H1 (cell line): ENCODE data around the gene ESPNL. TPM values are rescaled to one million over a fixed set of nuclear protein-coding genes. Genes with fewer than 3 reads are reported as not detected.
A peak's percentile ranks its signal among the peaks of the same experiment; 100 is the strongest.

Experiments
- CTCF ChIA-PET: fragments of 300-600 bp; sonication (Branson Sonifier 250); formaldehyde crosslinking; loops from one replicate; lab custom pipeline; 2021; ENCODE audit not compliant: partially characterized antibody; lab: Charles Lee
- POLR2A ChIA-PET: fragments of 300-600 bp; sonication (Branson Sonifier 250); formaldehyde crosslinking; loops from one replicate; lab custom pipeline; 2021; ENCODE audit warnings: inconsistent platforms; ENCODE audit not compliant: partially characterized antibody; lab: Charles Lee
- DNase-seq, 2 experiments: peaks; one replicate each; pipeline versions ENCODE4 v3.0.0 to v3.0.0-alpha.2; 2010 to 2022; ENCODE audit warnings: low spot score in 2 of 2, low read depth in 1 of 2, mixed read lengths in 1 of 2
- FAIRE-seq: peaks from 2 replicates; lab custom pipeline; 2011; peaks lifted over from hg19 to GRCh38; lab: Jason Lieb, UNC
- H2AFZ ChIP-seq: 2 replicates; pipeline ENCODE4 v1.8.1; 2012; ENCODE audit warnings: low read length, inconsistent platforms
- H2AK5ac ChIP-seq: 2 replicates; pipeline ENCODE4 v1.6.1; 2013; ENCODE audit warnings: low read depth, low read length
- H2BK120ac ChIP-seq: replicated peaks from 2 replicates; pipeline ENCODE3; 2013; ENCODE audit warnings: low read depth, low read length, inconsistent platforms
- H2BK12ac ChIP-seq: 2 replicates; pipeline ENCODE4 v1.6.1; 2013; ENCODE audit warnings: low read depth, low read length
- H2BK15ac ChIP-seq: 2 replicates; pipeline ENCODE4 v1.6.1; 2013; ENCODE audit warnings: low read length
- H2BK20ac ChIP-seq: 2 replicates; pipeline ENCODE4 v1.6.1; 2013; ENCODE audit warnings: low read length
- H2BK5ac ChIP-seq: 2 replicates; pipeline ENCODE4 v1.6.1; 2013; ENCODE audit warnings: low read depth, low read length
- H3K14ac ChIP-seq: 2 replicates; pipeline ENCODE4 v1.6.1; 2013; ENCODE audit warnings: inconsistent platforms; ENCODE audit not compliant: insufficient read length
- H3K18ac ChIP-seq: 2 replicates; pipeline ENCODE4 v1.6.1; 2013; ENCODE audit warnings: low read length; ENCODE audit errors: extremely low read depth
- H3K23ac ChIP-seq: 2 replicates; pipeline ENCODE4 v1.6.1; 2013; ENCODE audit warnings: inconsistent platforms; ENCODE audit not compliant: insufficient read length
- H3K23me2 ChIP-seq: 2 replicates; pipeline ENCODE4 v1.6.1; 2013; ENCODE audit warnings: low read depth, low read length
- H3K27ac ChIP-seq: 2 replicates; pipeline ENCODE4 v1.6.1; 2011; ENCODE audit warnings: low read depth, low read length, inconsistent platforms
- H3K27me3 ChIP-seq, 4 experiments: replicated peaks in 1 of 4; 1 replicate in 1 of 4; 2 replicates in 3 of 4; pipeline versions ENCODE4 v1.6.1 to v1.8.1; 2011 to 2013; ENCODE audit warnings: low read length in 3 of 4, mild to moderate bottlenecking in 3 of 4, inconsistent platforms in 2 of 4, mixed read lengths in 2 of 4, moderate library complexity in 1 of 4; ENCODE audit not compliant: control insufficient read depth in 3 of 4, insufficient read depth in 3 of 4; ENCODE audit errors: extremely low read depth in 1 of 4
- H3K36me3 ChIP-seq, 4 experiments: 2 replicates each; pipeline versions ENCODE4 v1.6.1 to v1.8.1; 2011 to 2013; ENCODE audit warnings: mild to moderate bottlenecking in 4 of 4, low read length in 3 of 4, moderate library complexity in 2 of 4, control low read depth in 1 of 4, inconsistent platforms in 1 of 4; ENCODE audit not compliant: insufficient read depth in 4 of 4, control insufficient read depth in 2 of 4
- H3K4ac ChIP-seq: replicated peaks from 2 replicates; pipeline ENCODE3; 2013; ENCODE audit warnings: low read length, low read depth, mixed read lengths, inconsistent platforms; ENCODE audit not compliant: insufficient read length
- H3K4me1 ChIP-seq, 4 experiments: replicated peaks in 1 of 4; 1 replicate in 1 of 4; 2 replicates in 3 of 4; pipeline versions ENCODE4 v1.6.1 to v1.8.1; 2011 to 2013; ENCODE audit warnings: low read length in 3 of 4, inconsistent platforms in 2 of 4, mixed read lengths in 1 of 4; ENCODE audit not compliant: insufficient read depth in 4 of 4, control insufficient read depth in 3 of 4
- H3K4me2 ChIP-seq, 2 experiments: 2 replicates each; pipeline versions ENCODE4 v1.6.1 to v1.8.1; 2011 to 2013; ENCODE audit warnings: low read depth in 2 of 2, low read length in 2 of 2, control low read depth in 1 of 2, inconsistent platforms in 1 of 2, mild to moderate bottlenecking in 1 of 2; ENCODE audit not compliant: insufficient read depth in 1 of 2
- H3K4me3 ChIP-seq, 4 experiments: fragments of 200-600, 300-600 bp in 1 of 4; sonication (generic), shearing (Covaris generic), sonication (Bioruptor Twin) in 1 of 4; 2 replicates each; pipeline versions ENCODE4 v1.5.1 to v1.8.1; 2011 to 2016; ENCODE audit warnings: low read length in 4 of 4, low read depth in 3 of 4, control low read depth in 2 of 4, inconsistent platforms in 2 of 4, mild to moderate bottlenecking in 2 of 4, mixed read lengths in 1 of 4, moderate library complexity in 1 of 4; ENCODE audit not compliant: insufficient read depth in 2 of 4; ENCODE audit errors: extremely low read depth in 1 of 4
- H3K56ac ChIP-seq: replicated peaks from 2 replicates; pipeline ENCODE3; 2013; ENCODE audit warnings: low read depth, mild to moderate bottlenecking, mixed read lengths, low read length, inconsistent platforms; ENCODE audit not compliant: insufficient read length
- H3K79me1 ChIP-seq: 2 replicates; pipeline ENCODE4 v1.6.1; 2013; ENCODE audit warnings: low read depth, low read length, control low read depth
- H3K79me2 ChIP-seq, 2 experiments: 2 replicates each; pipeline versions ENCODE4 v1.6.1 to v1.8.1; 2012 to 2013; ENCODE audit warnings: low read length in 2 of 2, mild to moderate bottlenecking in 2 of 2, inconsistent platforms in 1 of 2; ENCODE audit not compliant: insufficient read depth in 2 of 2, control insufficient read depth in 1 of 2
- H3K9ac ChIP-seq, 4 experiments: replicated peaks in 1 of 4; 1 replicate in 1 of 4; 2 replicates in 3 of 4; pipeline versions ENCODE4 v1.6.1 to v1.8.1; 2011 to 2013; ENCODE audit warnings: low read depth in 3 of 4, low read length in 3 of 4, control low read depth in 2 of 4, mild to moderate bottlenecking in 2 of 4, moderate library complexity in 2 of 4, inconsistent platforms in 1 of 4; ENCODE audit errors: extremely low read depth in 1 of 4
- H3K9me3 ChIP-seq, 2 experiments: 2 replicates each; pipeline versions ENCODE4 v1.6.1 to v1.8.1; 2012 to 2013; ENCODE audit warnings: mild to moderate bottlenecking in 2 of 2, moderate library complexity in 2 of 2, control low read depth in 1 of 2, inconsistent platforms in 1 of 2, low read depth in 1 of 2, low read length in 1 of 2, mixed read lengths in 1 of 2; ENCODE audit not compliant: insufficient read depth in 2 of 2
- H4K20me1 ChIP-seq, 2 experiments: replicated peaks in 1 of 2; 2 replicates each; pipeline versions ENCODE3 to v1.8.1; 2011 to 2013; ENCODE audit warnings: inconsistent platforms in 2 of 2, low read length in 2 of 2, mild to moderate bottlenecking in 1 of 2; ENCODE audit not compliant: insufficient read depth in 2 of 2, control insufficient read depth in 1 of 2
- H4K5ac ChIP-seq: 2 replicates; pipeline ENCODE4 v1.6.1; 2013; ENCODE audit warnings: low read length, low read depth, mixed read lengths, inconsistent platforms; ENCODE audit not compliant: insufficient read length
- H4K8ac ChIP-seq: 2 replicates; pipeline ENCODE4 v1.8.0; 2013; ENCODE audit warnings: mild to moderate bottlenecking, moderate library complexity, low read length, inconsistent platforms; ENCODE audit not compliant: insufficient read depth; ENCODE audit errors: extremely low read depth
- H4K91ac ChIP-seq: replicated peaks from 2 replicates; pipeline ENCODE3; 2013; ENCODE audit warnings: low read length, mixed read lengths, inconsistent platforms; ENCODE audit not compliant: insufficient read length
- CBX5 ChIP-seq: fragments of 300-800, 300-1000 bp; sonication (generic); IDR thresholded peaks from 2 replicates; pipeline ENCODE4 v1.7.1; 2016; ENCODE audit warnings: antibody characterized with exemption, low read length, low read depth
- CHD1 ChIP-seq: IDR thresholded peaks from 2 replicates; pipeline ENCODE4 v1.6.1; 2012; ENCODE audit warnings: low read depth, low read length, improper control_type of control experiment
- CHD2 ChIP-seq: IDR thresholded peaks from 2 replicates; pipeline ENCODE4 v1.6.1; 2012; ENCODE audit warnings: low read length, improper control_type of control experiment
- EGR1 ChIP-seq: IDR thresholded peaks from 2 replicates; pipeline ENCODE4 v1.6.1; 2011; ENCODE audit warnings: low read depth, low read length, borderline replicate concordance
- RXRA ChIP-seq: IDR thresholded peaks from 2 replicates; pipeline ENCODE4 v1.6.1; 2011; ENCODE audit warnings: low read depth, mild to moderate bottlenecking, low read length, moderate library complexity; ENCODE audit not compliant: insufficient read depth
- SP2 ChIP-seq: IDR thresholded peaks from 2 replicates; pipeline ENCODE4 v1.6.1; 2012; ENCODE audit warnings: mild to moderate bottlenecking, low read length, inconsistent platforms
- TCF12 ChIP-seq: IDR thresholded peaks from 2 replicates; pipeline ENCODE4 v1.6.1; 2011; ENCODE audit warnings: low read depth, mild to moderate bottlenecking, low read length
- WGBS, 2 experiments: shearing (Covaris generic) in 1 of 2; methylation state at CpG; one replicate each; pipeline versions ENCODE4 v1.1.6 to v1.1.7; 2013 to 2015; ENCODE audit warnings: low lambda C conversion rate in 2 of 2, mixed read lengths in 2 of 2, inconsistent platforms in 1 of 2, low coverage in 1 of 2, missing lambda C conversion rate in 1 of 2; ENCODE audit not compliant: insufficient replicate concordance in 2 of 2, insufficient coverage in 1 of 2, insufficient read length in 1 of 2; ENCODE audit errors: extremely low coverage in 1 of 2, missing lambda C conversion rate in 1 of 2; 5-methylcytosine and 5-hydroxymethylcytosine counted together
- polyA plus RNA-seq, 7 experiments: library from polyadenylated mRNA; depleted of rRNA in 3 of 7; stranded (reverse) in 5 of 7; unstranded in 2 of 7; fragments of >200 nt in 5 of 7; fragments of 200-250 nt in 2 of 7; gene quantifications; 1 replicate in 5 of 7; 2 replicates in 1 of 7; 4 replicates in 1 of 7; pipeline versions ENCODE4 v1.2.1 to v1.2.3, GENCODE V29; 2011 to 2013; ENCODE audit warnings: missing spikeins in 2 of 7, mixed read lengths in 2 of 7
- total RNA-seq: library from RNA; stranded (reverse); fragmentation: NEBNext Ultra II Directional; extraction: Animal tissue kit (Norgen Biotek cat#: 25700); gene quantifications from 2 replicates; pipeline ENCODE4 v1.2.1, GENCODE V29; 2021
- TF ChIP-seq, protein P1 (sequence below): IDR thresholded peaks from 2 replicates; pipeline ENCODE4 v1.6.1; 2011; ENCODE audit warnings: low read depth, mild to moderate bottlenecking, low read length; ENCODE audit not compliant: insufficient read depth

ESPNL gene
- total and polyA plus RNA-seq, 2 of the 8 experiments (the other 6 are each of a cell fraction or from before 2014, with no cell fraction given), result 0.68 to 1.3 TPM

DNA sequence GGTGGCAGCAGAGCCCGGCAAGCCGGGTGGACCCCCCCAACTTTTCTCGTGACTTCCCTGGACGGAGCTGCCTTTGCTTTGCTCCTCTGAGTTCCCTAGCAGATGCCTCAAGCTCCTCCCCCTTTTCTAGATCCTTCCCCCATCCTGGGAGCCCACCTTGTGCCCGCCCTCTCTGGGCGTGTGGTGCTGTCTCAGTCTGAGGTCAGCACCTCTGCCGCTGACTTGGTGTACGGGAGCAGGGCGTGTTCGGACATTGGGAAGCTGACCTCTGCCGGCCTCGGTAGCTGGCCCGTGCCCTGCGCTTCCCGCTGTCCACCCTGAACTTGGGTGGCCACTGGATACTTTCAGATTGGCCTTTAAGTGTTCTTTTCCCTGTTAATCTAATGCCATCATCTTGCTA, 19.6 kb upstream of the ESPNL start:
- Histone ChIP-seq H3K23me2 (no peaks in the 10 kb centered on the region), H3K9ac (no peak overlapping the region), H2BK120ac (no peak overlapping the region), H2BK12ac (no peak overlapping the region), H2BK5ac (no peak overlapping the region), H4K20me1 (peaks cover 4 to 8% of the 10 kb centered on the region in 2 experiments), H4K91ac (no peak overlapping the region), H4K5ac (no peak overlapping the region), H3K14ac (no peak overlapping the region), H3K18ac (no peak overlapping the region), H2AFZ (no peak overlapping the region), H3K23ac (no peak overlapping the region), H3K9me3 (no peaks in the 10 kb centered on the region), H3K27me3 (no peaks in the 10 kb centered on the region), H3K4ac (no peak overlapping the region), H3K79me2 (peaks cover 0 to 30% of the 10 kb centered on the region in 2 experiments; a peak in 2 of 4 replicates), H3K4me3 (no peak overlapping the region), H3K79me1 (no peaks in the 10 kb centered on the region), H2AK5ac (no peak overlapping the region), H3K4me1 (no peaks in the 10 kb centered on the region; a peak in 1 of 7 replicates), H3K27ac (0 out of 2 replicates have a peak overlapping the region, but pooled peaks have one; percentile 20), H3K4me2 (no peak overlapping the region), H2BK15ac (no peak overlapping the region), H3K56ac (no peak overlapping the region), H2BK20ac (no peak overlapping the region), H4K8ac (no peak overlapping the region), H3K36me3 (peaks cover 21 to 53% (median 35%) of the 10 kb centered on the region in 4 experiments)
- FAIRE-seq (no peak), DNase-seq (no peak)
- WGBS, 2 experiments, result 93% methylated on average over 15 of the region's 15 CpGs; no CpG with 5 or more reads in 1 of the 2 experiments
- CTCF ChIA-PET, result no interaction called here
- POLR2A ChIA-PET, result interaction anchor here (0.8 to 2.8 kb wide), 4 partner anchors 12 to 117 kb away, joined by 3 to 17 read pairs (median 4); no protein-coding TSS in a partner anchor
- TF ChIP-seq TCF12, result no peak
- TF ChIP-seq CBX5, result no peak
- no peak for TF ChIP-seq CHD2
- no peak for TF ChIP-seq SP2
- no peak for TF ChIP-seq EGR1
- no peak for TF ChIP-seq CHD1
- TF ChIP-seq RXRA, result no peak
- TF ChIP-seq, protein P1, sequence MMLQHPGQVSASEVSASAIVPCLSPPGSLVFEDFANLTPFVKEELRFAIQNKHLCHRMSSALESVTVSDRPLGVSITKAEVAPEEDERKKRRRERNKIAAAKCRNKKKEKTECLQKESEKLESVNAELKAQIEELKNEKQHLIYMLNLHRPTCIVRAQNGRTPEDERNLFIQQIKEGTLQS, result no peak
